IMR-90 (cell line): ENCODE measurements around the gene SLC2A6. TPM values are rescaled to one million over a fixed set of nuclear protein-coding genes. Genes with fewer than 3 reads are reported as not detected.

ENCODE experiments used
- ATAC-seq: fragments of 200-7000 bp; cut with Tn5 transposase; 2 replicates; pipeline ENCODE4 v1.9.1; 2020; ENCODE audit warnings: low read depth, mild to moderate bottlenecking, moderate library complexity
- BruUV-seq: library from RNA; stranded (reverse); fragments of 400-500 nt; replicated peaks from 2 replicates; lab custom pipeline; 2021; lab: Mats Ljungman, UMichigan
- CTCF ChIA-PET: fragments of 300-600 bp; formaldehyde crosslinking; extraction: SDS; loops from one replicate; lab custom pipeline; 2021; ENCODE audit warnings: antibody characterized with exemption; lab: Yijun Ruan, JAX
- POLR2A ChIA-PET: fragments of 300-600 bp; sonication (Branson Sonifier 250); formaldehyde crosslinking; loops from one replicate; lab custom pipeline; 2022; ENCODE audit warnings: antibody characterized with exemption; ENCODE audit not compliant: unreplicated experiment; lab: Charles Lee
- DNase-seq: peaks from one replicate; pipeline ENCODE4 v3.0.0; 2013
- H2AFZ ChIP-seq: replicated peaks from 2 replicates; pipeline ENCODE3; 2013; ENCODE audit warnings: low read length, mild to moderate bottlenecking; ENCODE audit not compliant: poor library complexity
- H2AK5ac ChIP-seq: 2 replicates; pipeline ENCODE4 v1.6.1; 2013; ENCODE audit warnings: low read depth, low read length, inconsistent platforms
- H2AK9ac ChIP-seq: replicated peaks from 2 replicates; pipeline ENCODE3; 2013; ENCODE audit warnings: mild to moderate bottlenecking, low read depth, low read length, moderate library complexity; ENCODE audit not compliant: poor library complexity
- H2BK120ac ChIP-seq: 2 replicates; pipeline ENCODE4 v1.6.1; 2013; ENCODE audit warnings: low read depth, low read length, inconsistent platforms
- H2BK15ac ChIP-seq: 3 replicates; pipeline ENCODE4 v1.6.1; 2013; ENCODE audit warnings: low read depth, low read length, inconsistent platforms
- H2BK20ac ChIP-seq: 2 replicates; pipeline ENCODE4 v1.6.1; 2013; ENCODE audit warnings: low read depth, mild to moderate bottlenecking, inconsistent platforms, low read length, moderate library complexity
- H2BK5ac ChIP-seq: 2 replicates; pipeline ENCODE4 v1.6.1; 2013; ENCODE audit warnings: mild to moderate bottlenecking, low read depth, low read length, inconsistent platforms; ENCODE audit not compliant: poor library complexity, severe bottlenecking
- H3K14ac ChIP-seq: replicated peaks from 2 replicates; pipeline ENCODE4 v1.6.1; 2013; ENCODE audit warnings: low read depth, low read length, inconsistent platforms
- H3K18ac ChIP-seq: 2 replicates; pipeline ENCODE4 v1.6.1; 2013; ENCODE audit warnings: low read depth, low read length, control low read depth
- H3K23ac ChIP-seq: 2 replicates; pipeline ENCODE4 v1.6.1; 2013; ENCODE audit warnings: low read depth, low read length, inconsistent platforms
- H3K27ac ChIP-seq: 2 replicates; pipeline ENCODE4 v1.5.1; 2013; ENCODE audit warnings: mild to moderate bottlenecking, control low read depth, low read length; ENCODE audit not compliant: insufficient read depth
- H3K27me3 ChIP-seq: 2 replicates; pipeline ENCODE4 v1.6.1; 2013; ENCODE audit warnings: low read length; ENCODE audit not compliant: control insufficient read depth, insufficient read depth
- H3K36me3 ChIP-seq: 2 replicates; pipeline ENCODE4 v1.6.1; 2013; ENCODE audit warnings: low read length, mixed read lengths; ENCODE audit not compliant: control insufficient read depth, insufficient read depth
- H3K4ac ChIP-seq: 2 replicates; pipeline ENCODE4 v1.6.1; 2013; ENCODE audit warnings: low read depth, low read length, inconsistent platforms
- H3K4me1 ChIP-seq: 2 replicates; pipeline ENCODE4 v1.6.1; 2013; ENCODE audit warnings: low read length, mixed read lengths; ENCODE audit not compliant: control insufficient read depth, insufficient read depth
- H3K4me2 ChIP-seq: 2 replicates; pipeline ENCODE4 v1.6.1; 2013; ENCODE audit warnings: low read depth, mild to moderate bottlenecking, control low read depth, low read length, moderate library complexity
- H3K4me3 ChIP-seq: 2 replicates; pipeline ENCODE4 v1.5.1; 2013; ENCODE audit warnings: low read depth, mild to moderate bottlenecking, control low read depth, low read length, moderate library complexity; ENCODE audit not compliant: insufficient read depth
- H3K56ac ChIP-seq: 2 replicates; pipeline ENCODE4 v1.6.1; 2013; ENCODE audit warnings: low read length, inconsistent platforms; ENCODE audit not compliant: insufficient read depth; ENCODE audit errors: extremely low read depth
- H3K79me1 ChIP-seq, 2 experiments: 2 replicates each; pipeline ENCODE4 v1.6.1; 2013; ENCODE audit warnings: low read length in 2 of 2, inconsistent platforms in 1 of 2, low read depth in 1 of 2
- H3K9ac ChIP-seq: 2 replicates; pipeline ENCODE4 v1.6.1; 2013; ENCODE audit warnings: low read depth, low read length, control low read depth
- H3K9me1 ChIP-seq: 2 replicates; pipeline ENCODE4 v1.6.1; 2013; ENCODE audit warnings: low read length, inconsistent platforms; ENCODE audit not compliant: insufficient read depth
- H3K9me3 ChIP-seq: 2 replicates; pipeline ENCODE4 v1.6.1; 2013; ENCODE audit warnings: low read length; ENCODE audit not compliant: control insufficient read depth, insufficient read depth
- H4K20me1 ChIP-seq: 2 replicates; pipeline ENCODE4 v1.6.1; 2013; ENCODE audit warnings: low read length, inconsistent platforms; ENCODE audit not compliant: insufficient read depth
- H4K5ac ChIP-seq: 2 replicates; pipeline ENCODE4 v1.6.1; 2013; ENCODE audit warnings: mild to moderate bottlenecking, low read depth, low read length, control low read depth
- H4K8ac ChIP-seq, 2 experiments: 2 replicates each; pipeline ENCODE4 v1.6.1; 2013; ENCODE audit warnings: low read depth in 2 of 2, low read length in 2 of 2, control low read depth in 1 of 2, inconsistent platforms in 1 of 2
- H4K91ac ChIP-seq: 2 replicates; pipeline ENCODE4 v1.6.1; 2013; ENCODE audit warnings: low read depth, low read length, inconsistent platforms; ENCODE audit not compliant: insufficient read depth
- BHLHE40 ChIP-seq: fragments of 150-350 bp; IDR thresholded peaks from 2 replicates; pipeline ENCODE4 v1.6.1; 2016; ENCODE audit warnings: mild to moderate bottlenecking, low read depth, low read length
- CEBPB ChIP-seq: IDR thresholded peaks from 2 replicates; pipeline ENCODE4 v1.6.1; 2012; ENCODE audit warnings: low read depth, low read length, improper control_type of control experiment
- CHD1 ChIP-seq: IDR thresholded peaks from 2 replicates; pipeline ENCODE4 v1.6.1; 2012; ENCODE audit warnings: low read depth, low read length, improper control_type of control experiment
- CTCF ChIP-seq: conservative IDR thresholded peaks from 2 replicates; pipeline ENCODE4 v1.5.1; 2012; ENCODE audit warnings: mild to moderate bottlenecking, low read depth, low read length, improper control_type of control experiment
- FOS ChIP-seq: fragments of 150-350 bp; IDR thresholded peaks from 2 replicates; pipeline ENCODE4 v1.6.1; 2016; ENCODE audit warnings: low read depth, low read length
- MAFK ChIP-seq: IDR thresholded peaks from 2 replicates; pipeline ENCODE4 v1.6.1; 2012; ENCODE audit warnings: low read depth, low read length, improper control_type of control experiment
- MAZ ChIP-seq: IDR thresholded peaks from 2 replicates; pipeline ENCODE4 v1.6.1; 2012; ENCODE audit warnings: low read depth, mild to moderate bottlenecking, low read length, improper control_type of control experiment, moderate library complexity, borderline replicate concordance
- MXI1 ChIP-seq: IDR thresholded peaks from 2 replicates; pipeline ENCODE4 v1.6.1; 2012; ENCODE audit warnings: low read depth, mild to moderate bottlenecking, low read length, moderate library complexity, borderline replicate concordance
- NFE2L2 ChIP-seq: fragments of 150-350 bp; IDR thresholded peaks from 2 replicates; pipeline ENCODE4 v1.6.1; 2016; ENCODE audit warnings: low read depth, mild to moderate bottlenecking, low read length
- POLR2A ChIP-seq: IDR thresholded peaks from 2 replicates; pipeline ENCODE4 v1.6.1; 2012; ENCODE audit warnings: mild to moderate bottlenecking, low read depth, low read length
- RAD21 ChIP-seq: IDR thresholded peaks from 2 replicates; pipeline ENCODE4 v1.6.1; 2012; ENCODE audit warnings: low read length, improper control_type of control experiment
- RCOR1 ChIP-seq: IDR thresholded peaks from 2 replicates; pipeline ENCODE4 v1.6.1; 2012; ENCODE audit warnings: mild to moderate bottlenecking, low read length, improper control_type of control experiment; ENCODE audit not compliant: insufficient replicate concordance
- RFX5 ChIP-seq: IDR thresholded peaks from 2 replicates; pipeline ENCODE4 v1.8.0; 2012; ENCODE audit warnings: low read depth, mild to moderate bottlenecking, low read length, moderate library complexity
- SMC3 ChIP-seq: fragments of 150-350 bp; IDR thresholded peaks from 2 replicates; pipeline ENCODE4 v1.6.1; 2016; ENCODE audit warnings: low read depth, mild to moderate bottlenecking, antibody characterized with exemption, low read length, moderate library complexity
- USF2 ChIP-seq: fragments of 150-350 bp; IDR thresholded peaks from 2 replicates; pipeline ENCODE4 v1.6.1; 2017; ENCODE audit warnings: mild to moderate bottlenecking, antibody characterized with exemption, low read length, low read depth
- WGBS, 2 experiments: methylation state at CpG; one replicate each; pipeline versions ENCODE4 v1.1.5 to v1.1.7; 2013; ENCODE audit warnings: missing lambda C conversion rate in 2 of 2; ENCODE audit not compliant: insufficient read length in 1 of 2; ENCODE audit errors: extremely low coverage in 2 of 2; 5-methylcytosine and 5-hydroxymethylcytosine counted together
- dilution Hi-C: fragments of 300-500 bp; cut with HindIII; formaldehyde crosslinking; loops from one replicate; pipeline ENCODE4 v1.14.3; 2018; ENCODE audit warnings: low sequenced_read_pairs; ENCODE audit not compliant: unreplicated experiment
- in situ Hi-C: fragments of 300-500 bp; cut with MboI; formaldehyde crosslinking; loops from 3 replicates; pipeline ENCODE4 v1.14.3; 2019; ENCODE audit warnings: low sequenced_read_pairs, inconsistent platforms, mixed read lengths
- intact Hi-C: fragments of 100-400 bp; cut with micrococcal nuclease; formaldehyde crosslinking; loops from 2 replicates; pipeline ENCODE4 v1.10.0; 2022
- polyA plus RNA-seq, 3 experiments: library from polyadenylated mRNA; depleted of rRNA; stranded (reverse); fragments of >200 nt; gene quantifications; 2 replicates each; pipeline ENCODE4 v1.2.3, GENCODE V29; 2012; ENCODE audit warnings: low replicate concordance in 1 of 3
- total RNA-seq: library from RNA; depleted of rRNA; stranded (reverse); fragments of >200 nt; gene quantifications from 2 replicates; pipeline ENCODE4 v1.2.3, GENCODE V29; 2012
- TF ChIP-seq, protein P1 (sequence below): fragments of 150-350 bp; IDR thresholded peaks from 2 replicates; pipeline ENCODE4 v1.6.1; 2016; ENCODE audit warnings: low read depth, mild to moderate bottlenecking, low read length, moderate library complexity, borderline replicate concordance

SLC2A6 gene
- total and polyA plus RNA-seq, 2 of the 4 experiments (the other 2 are of a cell fraction) = 2.9 to 8.5 TPM

- no peaks in the 10 kb centered on the region for H3K9me1 ChIP-seq
- no peak overlapping the region for H3K23ac ChIP-seq
- no peak overlapping the region for H2BK20ac ChIP-seq
- no peak overlapping the region for H2BK5ac ChIP-seq
- no peaks in the 10 kb centered on the region for H3K27me3 ChIP-seq
- ChIA-PET POLR2A (no interaction called here), CTCF (interaction anchor here (1.0 kb wide), 1 partner anchor 18 kb away, joined by 3 read pairs; no protein-coding TSS in a partner anchor)
- dilution Hi-C loops = no loop called here
- in situ Hi-C loops = no loop called here
- no peaks in the 10 kb centered on the region for H3K4me1 ChIP-seq
- no peak overlapping the region for H3K9ac ChIP-seq
- no TSS peak for BruUV-seq
- no peak overlapping the region for H3K56ac ChIP-seq
- intact Hi-C loops = no loop called here
- no peak for ATAC-seq
- no peak overlapping the region for H3K4me2 ChIP-seq
- no peak overlapping the region for H3K4ac ChIP-seq
- H3K4me3 ChIP-seq = no peak overlapping the region
- H3K9me3 ChIP-seq = no peaks in the 10 kb centered on the region
- no peak overlapping the region for H2AK5ac ChIP-seq
- no peak overlapping the region for H4K91ac ChIP-seq
- no peak for TF ChIP-seq RCOR1
- TF ChIP-seq CTCF = no peak
- TF ChIP-seq, protein P1, sequence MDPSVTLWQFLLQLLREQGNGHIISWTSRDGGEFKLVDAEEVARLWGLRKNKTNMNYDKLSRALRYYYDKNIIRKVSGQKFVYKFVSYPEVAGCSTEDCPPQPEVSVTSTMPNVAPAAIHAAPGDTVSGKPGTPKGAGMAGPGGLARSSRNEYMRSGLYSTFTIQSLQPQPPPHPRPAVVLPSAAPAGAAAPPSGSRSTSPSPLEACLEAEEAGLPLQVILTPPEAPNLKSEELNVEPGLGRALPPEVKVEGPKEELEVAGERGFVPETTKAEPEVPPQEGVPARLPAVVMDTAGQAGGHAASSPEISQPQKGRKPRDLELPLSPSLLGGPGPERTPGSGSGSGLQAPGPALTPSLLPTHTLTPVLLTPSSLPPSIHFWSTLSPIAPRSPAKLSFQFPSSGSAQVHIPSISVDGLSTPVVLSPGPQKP = no peak
- no peak for TF ChIP-seq RFX5
- TF ChIP-seq USF2 = no peak
- no peak for TF ChIP-seq CHD1
- TF ChIP-seq MAFK = no peak
- no peak for TF ChIP-seq POLR2A
- no peak for TF ChIP-seq RAD21
- no peak for TF ChIP-seq MXI1
- TF ChIP-seq NFE2L2 = no peak
- no peak for TF ChIP-seq BHLHE40
- TF ChIP-seq MAZ = no peak
- TF ChIP-seq CEBPB = no peak
- TF ChIP-seq FOS = no peak
- no peak for TF ChIP-seq SMC3
- H3K18ac ChIP-seq = no peak overlapping the region
- no peak overlapping the region for H2BK120ac ChIP-seq
- H2BK15ac ChIP-seq = no peak overlapping the region
- no peaks in the 10 kb centered on the region; a peak in 1 of 4 replicates for H3K79me1 ChIP-seq
- DNase-seq = no peak
- no peak overlapping the region for H4K5ac ChIP-seq
- no peak overlapping the region for H2AK9ac ChIP-seq
- peaks cover 9% of the 10 kb centered on the region for H3K36me3 ChIP-seq
- H4K20me1 ChIP-seq = no peaks in the 10 kb centered on the region
- H3K14ac ChIP-seq = no peak overlapping the region
- WGBS, 2 experiments = 100% methylated on average over 2 of the region's 6 CpGs; no CpG with 5 or more reads in 1 of the 2 experiments
- H2AFZ ChIP-seq = no peak overlapping the region
- no peak overlapping the region for H3K27ac ChIP-seq
- no peak overlapping the region for H4K8ac ChIP-seq
Observed at GRCh38 chr9:133468777-133469421, 10.0 kb downstream of the SLC2A6 start.
